ENCODE measurements around the gene TRIM50. TPM values are rescaled to one million over a fixed set of nuclear protein-coding genes. Genes with fewer than 3 reads are reported as not detected.

Gene TRIM50
- polyA plus RNA-seq, 1 experiment, result not detected

GRCh38 chr7:73350306-73351068 lies 22.6 kb upstream of the TRIM50 start:
- H3K4me3 ChIP-seq (ENCODE audit: low read depth, low read length), result no peak overlapping the region
- peaks cover 17% of the 10 kb centered on the region for H3K27me3 ChIP-seq (ENCODE audit: control insufficient read depth, insufficient read depth, low read length)
- peaks cover 8% of the 10 kb centered on the region for H3K9me3 ChIP-seq (ENCODE audit: control insufficient read depth, insufficient read depth, low read length)
- no peak overlapping the region for H3K27ac ChIP-seq (ENCODE audit: low read depth, low read length)
- ChIA-PET CTCF (no interaction called here), POLR2A (interaction anchor here (0.6 kb wide), 1 partner anchor 57 kb away, joined by 3 read pairs; no protein-coding TSS in a partner anchor)
- TF ChIP-seq, protein P1, sequence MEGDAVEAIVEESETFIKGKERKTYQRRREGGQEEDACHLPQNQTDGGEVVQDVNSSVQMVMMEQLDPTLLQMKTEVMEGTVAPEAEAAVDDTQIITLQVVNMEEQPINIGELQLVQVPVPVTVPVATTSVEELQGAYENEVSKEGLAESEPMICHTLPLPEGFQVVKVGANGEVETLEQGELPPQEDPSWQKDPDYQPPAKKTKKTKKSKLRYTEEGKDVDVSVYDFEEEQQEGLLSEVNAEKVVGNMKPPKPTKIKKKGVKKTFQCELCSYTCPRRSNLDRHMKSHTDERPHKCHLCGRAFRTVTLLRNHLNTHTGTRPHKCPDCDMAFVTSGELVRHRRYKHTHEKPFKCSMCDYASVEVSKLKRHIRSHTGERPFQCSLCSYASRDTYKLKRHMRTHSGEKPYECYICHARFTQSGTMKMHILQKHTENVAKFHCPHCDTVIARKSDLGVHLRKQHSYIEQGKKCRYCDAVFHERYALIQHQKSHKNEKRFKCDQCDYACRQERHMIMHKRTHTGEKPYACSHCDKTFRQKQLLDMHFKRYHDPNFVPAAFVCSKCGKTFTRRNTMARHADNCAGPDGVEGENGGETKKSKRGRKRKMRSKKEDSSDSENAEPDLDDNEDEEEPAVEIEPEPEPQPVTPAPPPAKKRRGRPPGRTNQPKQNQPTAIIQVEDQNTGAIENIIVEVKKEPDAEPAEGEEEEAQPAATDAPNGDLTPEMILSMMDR (IDR thresholded peaks at IDR 0.05; ENCODE audit: low read depth, low read length), result no peak
- DNase-seq (ENCODE audit: low read depth, low spot score), result no peak

DNA sequence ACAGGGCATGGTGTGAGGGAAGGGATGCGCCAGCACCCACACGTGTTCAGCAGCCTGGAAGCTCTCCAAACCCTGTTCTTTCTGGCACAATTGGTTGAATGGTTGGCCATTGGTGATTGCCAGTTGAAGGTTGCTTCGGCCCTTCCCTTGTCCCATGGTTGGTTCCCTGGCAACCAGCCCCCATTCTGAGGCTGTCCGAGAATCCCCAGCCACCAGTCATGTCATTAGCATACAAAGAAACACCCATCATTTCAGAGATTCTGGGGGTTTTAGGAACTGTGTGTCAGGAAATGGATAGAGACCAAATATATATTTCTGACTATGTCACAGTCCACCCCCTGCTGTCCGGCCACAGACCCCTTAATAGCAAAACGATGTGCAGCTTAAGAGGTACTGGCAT lies 21.9 kb upstream of the TRIM50 start:
- TF ChIP-seq, protein P1 (IDR thresholded peaks at IDR 0.05; ENCODE audit: low read depth, low read length), result no peak
- H3K9me3 ChIP-seq (ENCODE audit: control insufficient read depth, insufficient read depth, low read length), result peaks cover 8% of the 10 kb centered on the region
- no peak overlapping the region for H3K27ac ChIP-seq (ENCODE audit: low read depth, low read length)
- peaks cover 17% of the 10 kb centered on the region for H3K27me3 ChIP-seq (ENCODE audit: control insufficient read depth, insufficient read depth, low read length)
- no peak overlapping the region for H3K4me3 ChIP-seq (ENCODE audit: low read depth, low read length)
- ChIA-PET CTCF (no interaction called here), POLR2A (no interaction called here)
- DNase-seq (ENCODE audit: low read depth, low spot score), result no peak

GRCh38 chr7:73345951-73346350 lies 18.1 kb upstream of the TRIM50 start:
- DNase-seq (ENCODE audit: low read depth, low spot score), result no peak
- no peaks in the 10 kb centered on the region for H3K9me3 ChIP-seq (ENCODE audit: control insufficient read depth, insufficient read depth, low read length)
- H3K27me3 ChIP-seq (ENCODE audit: control insufficient read depth, insufficient read depth, low read length), result peaks cover 12% of the 10 kb centered on the region
- ChIA-PET CTCF (interaction anchor here (0.6 kb wide), 1 partner anchor 9 kb away, joined by 4 read pairs; no protein-coding TSS in a partner anchor), POLR2A (no interaction called here)
- no peak overlapping the region for H3K27ac ChIP-seq (ENCODE audit: low read depth, low read length)
- TF ChIP-seq, protein P1 (IDR thresholded peaks at IDR 0.05; ENCODE audit: low read depth, low read length), result no peak
- H3K4me3 ChIP-seq (ENCODE audit: low read depth, low read length), result no peak overlapping the region

- CTCF ChIA-PET, result interaction anchor here (0.6 to 1.0 kb wide), 3 partner anchors 9 to 107 kb away, joined by 3 to 4 read pairs (median 4); no protein-coding TSS in a partner anchor
Observed at GRCh38 chr7:73345538-73345937, 17.7 kb upstream of the TRIM50 start.

More at GRCh38 chr7:73345538-73345937, 17.7 kb upstream of the TRIM50 start:
- TF ChIP-seq, protein P1 (IDR thresholded peaks at IDR 0.05; ENCODE audit: low read depth, low read length), result no peak
- POLR2A ChIA-PET, result no interaction called here
- no peak overlapping the region for H3K4me3 ChIP-seq (ENCODE audit: low read depth, low read length)
- no peak overlapping the region for H3K27ac ChIP-seq (ENCODE audit: low read depth, low read length)
- DNase-seq (ENCODE audit: low read depth, low spot score), result no peak
- peaks cover 12% of the 10 kb centered on the region for H3K27me3 ChIP-seq (ENCODE audit: control insufficient read depth, insufficient read depth, low read length)
- H3K9me3 ChIP-seq (ENCODE audit: control insufficient read depth, insufficient read depth, low read length), result no peaks in the 10 kb centered on the region
